Left cardiac atrium (tissue), 4 donors: ENCODE data around the gene ACTN4. TPM values are rescaled to one million over a fixed set of nuclear protein-coding genes. Genes with fewer than 3 reads are reported as not detected.

Source experiments
- ATAC-seq, 2 donors: fragments of 200-7000 bp; cut with Tn5 transposase; one replicate each; pipeline ENCODE4 v1.9.1; 2020; ENCODE audit warnings: mild to moderate bottlenecking in 2 of 2, moderate library complexity in 2 of 2
- DNase-seq: peaks from one replicate; pipeline ENCODE4 v3.0.0-alpha.2; 2020
- intact Hi-C, 2 donors: fragments of 100-400 bp; cut with DNase I; formaldehyde crosslinking; loops; one replicate each; pipeline versions ENCODE4 v1.14.1 to v1.15.1; 2022 to 2023
- total RNA-seq, 2 donors: library from RNA; stranded (reverse); fragmentation: NEBNext Ultra II Directional; extraction: Animal tissue kit (Norgen Biotek cat#: 25700); gene quantifications; one replicate each; pipeline ENCODE4 v1.2.1, GENCODE V29; 2021
- donor health status: DM: no; HTN: yes; CAD: no.
- donor health status: DM: no; HTN: yes; CAD: no; lungs with severe emphysema.
- donor health status: DM: yes; HTN: yes; CAD: no.
- donor health status: Dilated cardiomyopathy.

The ACTN4 gene
- total RNA-seq, 2 donors from 2014 or later = 160 to 333 TPM

DNA sequence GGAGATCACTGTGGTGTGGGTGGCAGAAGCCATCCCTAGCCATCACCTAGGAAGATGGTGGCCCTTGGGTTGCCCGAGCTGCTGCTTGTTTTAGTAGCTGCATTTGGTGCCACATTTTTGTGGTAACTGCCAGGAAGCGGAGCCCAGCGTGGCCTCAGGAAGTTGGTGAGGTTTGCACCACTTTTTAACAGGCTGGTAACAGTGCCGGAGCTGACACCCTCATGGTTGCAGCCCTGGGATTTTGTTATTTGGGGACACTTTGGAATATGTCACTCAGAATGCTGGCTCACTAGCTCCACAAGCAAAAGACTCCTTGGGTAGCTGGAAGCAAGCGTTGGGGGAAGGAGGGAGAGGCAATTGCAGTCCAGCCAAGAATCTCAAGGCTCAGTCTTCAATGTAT lies 22.1 kb downstream of the ACTN4 start:
- peak; percentile 22 for DNase-seq
- no peak for ATAC-seq
- intact Hi-C loops = loop anchor here in 1 of 2 donors (5.0 kb wide), 1 partner anchor 33 kb away; no protein-coding TSS in a partner anchor

DNA sequence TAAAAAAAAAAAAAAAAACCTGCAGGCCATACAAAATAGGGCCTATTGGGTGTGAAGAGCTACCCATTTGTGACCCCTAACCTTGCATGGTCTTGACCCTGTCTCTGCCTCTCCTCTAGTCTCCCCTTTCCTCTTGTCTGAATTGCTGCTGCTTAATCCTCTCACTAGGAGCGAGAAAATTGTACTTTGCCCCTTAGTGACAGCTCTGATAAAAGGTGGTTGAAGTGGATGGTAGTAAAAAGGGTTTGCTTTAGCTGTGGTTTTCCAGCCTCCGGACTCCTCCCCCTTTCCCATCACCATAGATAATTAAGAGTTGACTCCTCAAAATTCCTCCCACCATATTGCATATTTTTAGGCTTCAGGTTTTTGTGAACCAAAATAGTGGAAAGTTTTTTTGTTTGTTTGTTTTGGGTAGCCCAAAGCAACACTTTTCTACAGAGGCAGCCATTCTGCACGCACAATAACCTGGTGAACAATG lies 23.5 kb downstream of the ACTN4 start:
- ATAC-seq (peak in 1 of 2 donors; percentile 6), DNase-seq (no peak)
- intact Hi-C loops = no loop called here

DNA sequence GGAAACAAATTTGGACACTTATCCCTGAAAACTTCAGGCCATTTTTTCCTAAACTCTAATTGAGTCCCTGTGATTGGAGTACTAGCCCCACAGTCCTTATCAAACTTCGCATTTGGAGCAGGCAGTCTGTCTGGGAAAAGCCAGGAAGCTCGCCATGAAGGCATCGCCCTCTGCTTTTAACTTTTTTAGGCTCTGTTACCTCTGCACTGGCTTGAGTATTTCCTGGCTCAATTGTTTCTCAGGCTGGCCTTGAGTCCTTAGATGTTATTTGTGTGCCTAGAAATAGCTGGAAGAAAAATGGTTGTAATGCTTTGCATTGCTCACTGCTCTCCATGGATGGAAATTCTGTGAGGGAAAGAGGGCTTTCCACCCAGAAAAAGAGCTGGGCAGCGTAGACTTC lies 24.2 kb downstream of the ACTN4 start:
- intact Hi-C loops = no loop called here
- DNase-seq (no peak), ATAC-seq (no peak)

DNA sequence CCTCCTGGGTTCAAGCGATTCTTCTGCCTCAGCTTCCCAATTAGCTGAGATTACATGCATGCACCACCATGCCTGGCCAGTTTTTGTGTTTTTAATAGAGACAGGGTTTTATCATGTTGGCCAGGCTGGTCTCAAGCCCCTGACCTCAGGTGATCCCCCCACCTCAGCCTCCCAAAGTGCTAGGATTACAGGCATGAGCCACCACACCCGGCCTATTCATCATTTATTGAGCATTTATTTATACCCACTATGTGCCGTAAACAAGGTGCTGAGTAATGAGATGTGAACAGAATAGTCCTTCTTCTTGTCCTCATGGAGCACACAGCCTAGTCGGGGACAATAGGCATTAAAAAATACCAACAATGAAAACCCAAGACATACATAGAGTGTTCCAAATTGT lies 25.6 kb downstream of the ACTN4 start:
- DNase-seq = no peak
- intact Hi-C loops = no loop called here
- ATAC-seq = no peak

DNA sequence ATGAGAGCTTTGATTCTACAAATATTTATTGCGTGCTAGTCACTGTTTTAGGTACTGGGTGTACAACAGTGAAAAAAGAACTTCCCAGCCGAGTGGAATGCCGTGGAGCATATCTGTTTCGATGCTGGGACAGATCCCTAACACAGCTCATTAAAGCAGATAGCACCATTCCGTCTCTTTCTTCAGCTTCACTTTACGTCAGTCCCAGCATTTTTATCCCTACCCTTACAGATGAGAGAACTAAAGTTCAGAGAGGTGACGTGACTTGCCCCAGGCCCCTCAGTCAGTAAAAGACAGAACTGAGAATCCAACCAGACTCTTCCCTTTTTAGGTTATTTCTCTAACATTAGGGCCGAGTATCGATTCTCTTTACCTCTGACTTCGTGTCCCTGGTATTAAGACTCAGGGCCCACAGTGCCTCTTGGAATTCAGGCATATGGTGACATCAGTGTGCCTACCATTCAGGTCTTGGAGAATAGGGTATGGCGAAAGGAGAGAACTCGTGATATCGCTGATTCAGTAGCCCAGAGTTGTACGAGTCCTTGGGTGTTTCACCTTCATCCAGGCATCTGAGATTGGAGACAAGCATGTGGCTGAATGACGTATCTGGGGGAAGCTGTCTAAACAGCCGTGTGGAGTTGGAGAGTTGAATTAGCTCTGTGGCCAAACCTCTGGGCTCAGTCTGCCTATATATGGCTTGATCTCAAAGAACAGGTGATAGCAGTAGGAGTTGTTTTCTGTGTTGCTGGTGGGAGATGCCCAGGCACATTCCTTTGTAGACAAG lies 27.1 kb downstream of the ACTN4 start:
- peak; percentile 31 for DNase-seq
- ATAC-seq = peak; percentile 48 to 76
- intact Hi-C loops = no loop called here

DNA sequence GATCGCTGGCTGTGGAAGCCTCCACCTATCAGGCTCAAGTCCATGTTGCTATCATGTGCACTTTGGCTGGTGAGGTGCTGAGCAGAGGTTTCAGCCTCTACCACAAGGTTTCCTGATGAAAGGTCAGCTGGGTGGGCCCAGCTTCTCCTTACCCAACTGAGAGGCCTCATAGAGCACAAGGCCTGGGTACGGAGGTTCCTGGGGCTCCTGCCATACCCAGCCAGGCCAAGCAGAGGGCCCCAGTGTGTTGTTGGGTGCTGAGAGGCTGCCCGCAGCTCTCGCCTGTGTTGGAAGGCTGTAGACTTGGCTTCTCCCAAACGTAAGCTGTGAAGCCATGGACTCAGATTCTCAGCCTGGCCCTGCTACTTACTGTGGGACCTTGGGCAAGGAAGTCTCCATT lies 28.2 kb downstream of the ACTN4 start:
- intact Hi-C loops = no loop called here
- DNase-seq (peak; percentile 19), ATAC-seq (peak; percentile 4 to 39)

DNA sequence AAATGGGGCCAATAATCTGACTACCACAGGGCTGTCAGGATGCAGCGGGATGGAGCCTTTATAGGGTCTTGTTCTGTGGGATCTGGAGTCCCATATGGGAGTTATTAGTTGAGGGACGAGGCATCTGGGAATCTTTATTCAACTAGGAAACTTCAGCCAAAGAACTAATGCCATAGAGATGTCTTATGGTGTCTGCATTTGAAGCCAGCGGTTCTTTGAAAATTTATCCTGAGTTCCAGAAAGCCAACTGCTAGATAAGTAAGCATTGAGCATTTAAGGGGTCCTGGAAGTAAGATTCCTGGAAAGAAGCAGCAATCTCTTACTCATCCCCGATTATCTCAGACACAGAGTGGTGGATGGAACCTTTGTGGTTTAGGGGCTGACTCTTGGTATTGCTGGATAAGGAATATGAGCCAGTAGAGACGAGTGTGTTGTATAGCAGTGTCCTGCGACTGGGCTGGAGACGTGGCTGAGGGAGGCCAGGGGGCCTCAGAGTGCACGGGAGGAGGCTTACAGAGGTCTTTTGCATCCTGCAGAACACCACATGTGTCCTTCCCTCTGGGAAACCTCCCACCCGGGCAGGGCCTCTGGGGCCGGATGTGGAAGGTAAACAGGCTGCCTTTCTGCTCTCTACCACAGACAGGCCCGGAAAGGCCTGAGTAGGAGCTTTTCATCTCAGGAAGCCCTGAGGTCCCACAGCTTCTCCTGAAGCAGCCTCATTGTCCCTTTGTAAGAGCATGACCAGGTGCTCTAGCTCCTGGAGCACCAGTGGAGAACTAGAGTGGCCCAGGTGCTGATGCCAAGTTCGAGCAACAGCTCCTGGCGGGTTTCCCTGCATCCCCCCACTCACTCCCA lies 28.8 kb downstream of the ACTN4 start:
- peak; percentile 7 to 16 for ATAC-seq
- intact Hi-C loops = no loop called here
- DNase-seq = peak; percentile 52

DNA sequence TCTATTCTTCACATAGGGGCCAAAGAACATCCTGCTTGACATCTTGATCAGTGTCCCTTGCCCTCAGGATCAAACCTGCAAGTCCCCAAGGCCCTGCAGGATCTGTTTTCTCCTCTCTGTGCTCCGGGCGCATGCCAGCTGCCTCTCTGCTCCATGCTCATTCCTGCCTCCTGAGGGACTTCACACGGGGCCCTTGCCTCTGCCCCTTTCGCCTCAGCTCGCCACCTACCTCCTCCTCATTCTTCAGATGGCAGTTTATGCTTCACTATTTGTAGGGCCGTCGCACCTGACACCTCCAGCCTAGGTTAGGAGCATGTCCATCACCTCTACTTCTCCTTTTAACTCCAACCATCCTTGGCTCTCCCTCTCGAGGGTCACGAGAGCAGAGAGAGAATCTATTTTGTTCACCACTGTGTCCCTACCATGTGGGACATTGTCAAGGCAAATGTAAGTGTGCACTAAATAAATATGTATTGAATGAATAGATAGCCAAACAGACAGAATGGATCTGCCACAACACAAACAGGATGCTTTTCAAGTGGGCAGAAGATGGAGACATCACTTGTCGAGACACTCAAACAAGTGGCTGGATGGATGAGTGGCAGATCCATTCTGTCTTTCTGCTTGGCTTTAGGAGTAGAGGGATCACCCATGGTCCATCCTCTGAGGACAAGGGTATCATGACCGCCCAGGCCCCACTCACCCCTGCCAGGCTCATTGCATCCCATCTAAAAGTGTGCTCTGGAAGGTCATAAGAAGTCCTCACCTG lies 29.6 kb downstream of the ACTN4 start:
- ATAC-seq = no peak
- intact Hi-C loops = no loop called here
- peak; percentile 13 for DNase-seq

DNA sequence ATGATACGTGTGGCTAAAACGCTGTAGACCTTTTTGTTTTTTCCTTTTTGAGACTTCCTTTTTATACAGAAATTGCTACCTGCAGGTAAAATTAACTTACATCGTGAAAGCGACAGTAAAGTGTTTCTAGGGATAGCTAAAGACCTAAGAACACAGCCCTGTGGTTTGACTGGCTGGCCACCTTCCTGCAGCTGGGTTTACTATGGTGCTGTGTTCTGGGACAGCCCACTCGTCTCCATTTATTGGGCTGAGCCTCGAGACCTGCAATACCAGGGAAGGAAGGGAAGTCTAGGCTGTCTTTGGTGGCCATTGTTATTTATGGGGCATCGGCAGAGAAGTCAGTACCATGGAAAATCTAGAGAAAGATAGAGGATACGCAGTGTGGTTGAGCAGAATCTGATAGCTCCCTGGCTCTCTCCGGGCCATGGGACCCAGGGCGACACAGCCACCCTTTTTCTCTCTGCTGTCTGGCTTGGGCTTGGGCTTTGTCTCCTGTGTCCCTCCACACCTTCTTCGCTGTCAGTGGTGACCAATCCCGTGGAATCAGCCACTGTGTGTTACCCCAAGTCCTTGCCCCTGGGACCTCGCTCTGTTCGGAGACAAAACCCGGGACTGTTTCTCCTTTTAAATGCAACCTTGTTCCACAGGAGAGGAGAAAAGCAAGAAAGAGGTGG lies 30.9 kb downstream of the ACTN4 start:
- ATAC-seq (no peak), DNase-seq (peak; percentile 7)
- intact Hi-C loops = no loop called here

DNA sequence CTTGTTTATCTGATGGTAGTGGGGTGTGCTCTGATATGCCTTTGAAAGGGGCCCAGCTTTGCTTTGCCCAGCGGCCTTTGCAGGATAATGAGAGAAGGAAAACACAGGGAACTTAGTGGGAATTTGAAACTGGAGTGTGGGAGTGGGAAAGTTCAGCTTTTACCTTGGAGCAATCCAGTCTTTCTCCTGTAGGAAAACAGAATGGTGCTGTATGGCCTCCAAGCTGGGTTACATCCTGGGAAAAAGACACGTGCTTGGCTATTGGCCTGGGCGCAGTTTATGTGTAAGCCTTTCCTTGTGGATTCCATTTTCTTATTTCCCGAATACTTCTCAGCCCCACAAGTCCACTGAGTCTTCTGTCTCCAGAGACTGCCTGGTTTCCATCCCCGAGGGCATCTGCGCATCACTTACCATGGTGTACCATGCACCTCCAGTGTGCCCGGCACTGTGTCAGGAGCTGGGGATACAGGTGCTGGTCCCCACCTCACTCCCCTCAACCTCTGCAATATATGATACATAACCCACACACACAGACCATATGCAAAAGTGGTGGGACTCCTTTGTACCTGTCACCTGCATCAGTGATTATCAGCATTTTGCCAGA lies 31.5 kb downstream of the ACTN4 start:
- no peak for ATAC-seq
- no peak for DNase-seq
- intact Hi-C loops = no loop called here

DNA sequence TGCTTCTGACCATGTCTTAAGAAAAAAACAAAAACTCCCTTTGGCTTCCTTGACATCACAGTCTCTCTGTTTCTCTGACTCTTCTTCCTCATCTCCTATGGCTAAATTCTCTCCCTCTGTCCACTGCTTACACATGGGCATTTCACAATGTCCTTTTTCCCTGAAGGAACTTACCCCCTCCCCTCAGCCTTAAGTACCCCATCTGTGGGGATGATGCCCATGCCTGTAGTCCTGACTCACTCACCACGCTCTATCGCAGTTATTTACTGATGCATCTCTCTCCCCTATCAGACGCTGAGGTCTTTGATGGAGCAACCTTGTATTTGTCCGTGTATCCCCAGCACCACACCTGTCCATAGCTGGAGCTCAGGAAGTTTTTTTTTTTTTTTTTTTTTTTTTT lies 32.4 kb downstream of the ACTN4 start:
- no peak for ATAC-seq
- DNase-seq = no peak
- intact Hi-C loops = no loop called here

DNA sequence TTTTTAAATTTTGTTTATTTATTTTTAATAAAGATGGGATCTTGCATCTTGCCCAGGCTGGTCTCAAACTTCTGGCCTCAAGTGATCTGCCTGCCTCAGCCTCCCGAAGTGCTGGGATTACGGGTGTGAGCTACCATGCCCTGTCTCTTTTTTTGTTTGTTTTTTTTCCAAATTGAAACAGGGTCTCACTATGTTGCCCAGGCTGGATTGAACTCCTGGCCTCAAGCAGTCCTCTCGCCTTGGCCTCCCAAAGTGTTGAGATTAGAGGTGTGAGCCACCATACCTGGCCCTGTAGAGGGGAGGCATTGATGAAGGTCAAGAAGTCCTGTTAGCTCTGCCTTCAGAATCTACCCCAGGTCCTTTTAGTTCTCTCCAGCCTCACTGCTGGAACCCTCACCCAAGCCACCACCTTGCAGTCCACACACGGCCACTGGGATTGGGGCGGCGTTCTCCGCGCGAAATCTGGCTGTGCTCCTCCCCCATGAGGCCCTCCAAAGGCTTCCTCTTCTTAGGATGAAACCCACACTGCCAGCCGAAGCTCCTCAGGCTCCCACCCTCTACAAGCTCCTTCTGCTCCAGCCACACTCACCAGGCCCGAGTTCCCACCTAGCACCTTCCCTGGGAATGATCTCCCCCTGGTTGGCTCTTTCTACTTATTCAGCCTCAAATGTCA lies 34.9 kb downstream of the ACTN4 start:
- DNase-seq = no peak
- intact Hi-C loops = no loop called here

DNA sequence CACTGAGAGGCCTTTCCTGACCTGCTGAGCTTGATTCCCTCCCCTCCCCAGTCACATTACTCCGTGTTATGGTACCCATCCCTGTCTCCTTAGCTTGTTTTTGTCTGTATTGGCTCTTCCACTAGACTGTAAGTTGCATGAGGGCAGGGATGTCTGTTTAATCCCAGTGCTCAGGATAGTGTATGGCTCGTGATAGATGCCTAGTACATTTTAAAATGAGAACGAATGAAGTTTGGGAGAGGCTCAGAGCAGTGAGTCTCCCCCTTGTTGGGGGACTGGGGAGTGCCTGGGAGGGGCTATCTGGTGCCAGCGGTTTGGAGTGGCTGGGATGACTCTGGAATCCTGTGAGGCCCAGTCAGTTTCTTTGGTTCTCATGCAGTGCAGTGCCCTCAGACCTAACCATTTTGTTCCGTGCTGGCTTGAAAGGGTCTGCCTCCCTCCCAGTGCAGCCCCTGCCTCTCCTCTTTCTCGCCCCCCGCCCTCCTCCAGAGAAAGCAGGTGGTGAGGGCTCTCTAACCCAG lies 35.5 kb downstream of the ACTN4 start:
- DNase-seq (no peak), ATAC-seq (peak in 1 of 2 donors; percentile 2)
- intact Hi-C loops = no loop called here

More for the DNA sequence above, 34.9 kb downstream of the ACTN4 start:
- no peak for ATAC-seq

DNA sequence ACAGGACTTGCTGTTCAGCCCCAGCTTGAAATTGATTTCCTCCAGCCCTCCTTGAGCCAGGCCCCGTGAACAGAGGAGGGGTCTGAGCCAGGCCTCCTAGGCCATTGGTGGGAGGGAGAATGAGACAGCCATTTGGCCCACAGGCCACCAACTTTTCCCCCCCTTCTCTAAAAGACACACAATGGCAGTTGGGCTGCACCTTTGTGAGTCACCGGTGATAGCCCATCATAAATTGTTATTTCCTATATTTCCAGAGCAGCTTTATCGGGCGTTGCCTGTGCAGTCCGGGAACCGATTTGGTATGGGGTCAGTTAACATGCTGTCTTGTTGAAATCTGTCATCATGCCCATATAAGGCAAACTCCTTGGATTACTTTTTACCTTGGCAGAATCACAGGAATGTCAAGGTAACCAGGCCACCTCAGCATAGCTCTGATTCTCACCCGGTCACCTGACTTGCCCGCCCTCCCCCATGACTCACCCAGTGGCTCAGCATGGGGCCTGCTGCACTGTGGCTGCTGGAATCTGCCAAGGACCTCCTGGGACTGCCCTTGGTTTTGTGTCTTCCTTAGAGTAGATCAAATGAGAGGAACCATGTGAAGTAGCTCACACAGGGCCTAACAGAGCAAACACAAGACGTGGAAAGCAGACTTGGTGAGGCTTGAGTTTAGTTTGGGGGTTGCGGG lies 36.1 kb downstream of the ACTN4 start:
- intact Hi-C loops = no loop called here
- ATAC-seq (peak; percentile 66 to 83), DNase-seq (peak; percentile 74)

DNA sequence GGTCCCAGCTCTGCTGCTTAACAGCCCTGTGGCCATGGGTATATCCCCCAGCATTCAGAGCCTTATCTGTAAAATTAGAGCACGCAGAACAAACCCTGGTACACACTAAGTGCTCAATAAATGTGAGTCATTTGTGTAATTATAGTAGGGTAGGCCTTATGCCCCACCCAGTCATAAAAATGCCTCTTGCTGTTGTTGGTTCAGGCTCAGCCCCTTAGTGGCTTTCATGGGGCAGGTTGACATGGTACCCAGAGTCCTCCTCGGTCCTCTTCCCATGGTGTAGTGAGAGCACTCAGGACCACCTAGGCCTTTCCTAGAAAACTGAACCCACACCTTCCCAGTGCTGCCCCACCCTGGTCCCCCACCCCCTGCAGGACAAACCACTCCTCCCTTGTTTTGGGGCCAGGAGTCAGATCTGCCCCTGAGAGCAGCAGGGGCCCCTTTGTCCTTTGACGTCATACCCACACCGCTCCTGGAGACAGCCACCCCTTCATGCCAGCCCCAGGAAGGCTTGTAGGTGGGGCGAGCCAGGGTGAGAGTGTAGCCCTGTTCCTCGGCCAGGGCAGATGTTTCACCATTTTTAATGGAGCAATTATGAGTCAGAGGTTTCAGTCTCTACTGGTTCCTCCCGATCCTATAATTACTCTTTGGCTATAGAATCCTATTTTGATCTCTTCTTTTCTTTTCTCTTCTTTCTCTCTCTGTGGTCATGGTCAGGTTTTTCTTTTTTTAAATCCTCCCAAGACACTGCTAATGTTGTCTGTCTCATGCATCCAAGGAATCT lies 36.8 kb downstream of the ACTN4 start:
- peak; percentile 60 to 86 for ATAC-seq
- intact Hi-C loops = no loop called here
- DNase-seq = peak; percentile 80

DNA sequence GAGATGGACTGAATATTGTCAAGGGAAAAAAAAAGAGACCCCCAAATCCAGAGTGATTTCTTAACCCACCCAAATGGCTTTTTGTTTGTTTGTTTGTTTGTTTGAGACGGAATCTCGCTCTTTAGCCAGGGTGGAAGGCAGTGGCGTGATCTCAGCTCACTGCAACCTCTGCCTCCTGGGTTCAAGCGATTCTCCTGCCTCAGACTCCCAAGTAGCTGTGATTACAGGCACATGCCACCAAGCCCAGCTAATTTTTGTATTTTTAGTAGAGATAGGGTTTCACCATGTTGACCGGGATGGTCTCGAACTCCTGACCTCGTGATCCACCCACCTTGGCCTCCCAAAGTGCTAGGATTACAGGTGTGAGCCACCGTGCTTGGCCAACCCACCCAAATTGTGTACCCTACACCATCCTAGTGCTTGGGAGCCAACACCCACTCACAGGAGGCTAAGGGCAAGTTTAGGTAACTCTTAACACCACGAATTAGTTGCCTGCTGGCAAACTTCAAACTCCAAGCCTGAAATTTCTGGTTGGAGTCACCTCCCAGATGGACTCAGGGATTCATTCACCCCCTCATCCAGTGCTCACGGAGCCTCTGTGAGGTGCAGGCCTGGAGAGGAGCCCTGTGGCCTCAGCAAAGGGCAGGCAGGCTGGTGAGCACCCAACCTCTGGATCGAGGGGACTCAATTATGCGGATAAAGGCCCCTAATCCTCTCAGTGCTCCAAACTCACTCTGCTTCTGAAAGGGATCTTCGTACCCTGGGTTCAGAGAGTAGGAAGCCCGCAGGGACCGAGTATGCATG lies 37.6 kb downstream of the ACTN4 start:
- DNase-seq (no peak), ATAC-seq (no peak)
- intact Hi-C loops = no loop called here
